HUES64 (cell line): ENCODE data around the gene TSPAN11. TPM values are rescaled to one million over a fixed set of nuclear protein-coding genes. Genes with fewer than 3 reads are reported as not detected.
"Not testable (repeated sequence)": the region's sequence is repeated elsewhere in the genome, so short reads cannot be mapped to it uniquely, and the experiment has no call there.

Experiments used
- H3K27ac ChIP-seq: 2 replicates; pipeline ENCODE4 v1.7.0; 2013; ENCODE audit warnings: low read depth, low read length, inconsistent platforms
- H3K27me3 ChIP-seq: 2 replicates; pipeline ENCODE4 v1.6.1; 2013; ENCODE audit warnings: mild to moderate bottlenecking, low read length; ENCODE audit not compliant: insufficient read depth
- H3K36me3 ChIP-seq: 2 replicates; pipeline ENCODE4 v1.6.1; 2013; ENCODE audit warnings: mild to moderate bottlenecking, low read length; ENCODE audit not compliant: insufficient read depth
- H3K4me1 ChIP-seq: 2 replicates; pipeline ENCODE4 v1.6.1; 2013; ENCODE audit warnings: mild to moderate bottlenecking, low read length, moderate library complexity; ENCODE audit not compliant: insufficient read depth
- H3K4me3 ChIP-seq: 2 replicates; pipeline ENCODE4 v1.5.1; 2013; ENCODE audit warnings: mild to moderate bottlenecking, low read length, moderate library complexity
- H3K9ac ChIP-seq: 2 replicates; pipeline ENCODE4 v1.6.1; 2013; ENCODE audit warnings: mild to moderate bottlenecking, low read depth, low read length
- H3K9me3 ChIP-seq: 2 replicates; pipeline ENCODE4 v1.6.1; 2013; ENCODE audit warnings: low read depth, low read length; ENCODE audit not compliant: insufficient read depth
- WGBS: fragments of 150-250, 120-280 bp; methylation state at CpG from one replicate; pipeline ENCODE4 v1.1.7; 2013; ENCODE audit warnings: missing lambda C conversion rate; 5-methylcytosine and 5-hydroxymethylcytosine counted together
- polyA plus RNA-seq, 2 experiments: library from polyadenylated mRNA; stranded (reverse); fragments of 50-300 nt; gene quantifications; one replicate each; pipeline ENCODE4 v1.2.3, GENCODE V29; 2013

Gene TSPAN11
- polyA plus RNA-seq (2013, experiment 1 of 2): 3.6 TPM
- 4.4 TPM for polyA plus RNA-seq (2013, experiment 2 of 2)

- 7% methylated on average over 78 of the region's 78 CpGs for WGBS
- no peak within 1 kb of the TSS for H3K27ac ChIP-seq
- H3K4me3 ChIP-seq: peak within 1 kb of the TSS; percentile 60
- H3K9me3 ChIP-seq: no peaks in the 10 kb centered on the region
- H3K36me3 ChIP-seq: no peaks in the 10 kb centered on the region
- H3K9ac ChIP-seq: peak within 1 kb of the TSS; percentile 79
- H3K27me3 ChIP-seq: peaks cover 46% of the 10 kb centered on the region
- peaks cover 8% of the 10 kb centered on the region; the same call in 1 of the 2 replicates for H3K4me1 ChIP-seq
Measured at GRCh38 chr12:30926243-30927221, at the start of gene TSPAN11. TSPAN11 (plus strand) TSS chr12:30926748; CDS start chr12:30953992, 27,244 bp downstream.

GRCh38 chr12:30877105-30877875 is 49.3 kb upstream of the TSPAN11 start:
- H3K9ac ChIP-seq: no peak overlapping the region
- H3K4me1 ChIP-seq: no peaks in the 10 kb centered on the region
- H3K36me3 ChIP-seq: no peaks in the 10 kb centered on the region
- no peaks in the 10 kb centered on the region for H3K9me3 ChIP-seq
- no peaks in the 10 kb centered on the region for H3K27me3 ChIP-seq
- no peak overlapping the region for H3K27ac ChIP-seq
- WGBS: 85% methylated on average over 7 of the region's 7 CpGs
- no peak overlapping the region for H3K4me3 ChIP-seq

- no peaks in the 10 kb centered on the region for H3K27me3 ChIP-seq
- H3K9me3 ChIP-seq: no peaks in the 10 kb centered on the region
- H3K27ac ChIP-seq: no peak overlapping the region
- WGBS: 70% methylated on average over 2 of the region's 2 CpGs
- H3K9ac ChIP-seq: no peak overlapping the region
- H3K4me3 ChIP-seq: no peak overlapping the region
- H3K36me3 ChIP-seq: no peaks in the 10 kb centered on the region
- H3K4me1 ChIP-seq: no peaks in the 10 kb centered on the region
Measured at GRCh38 chr12:30878024-30878423, 48.5 kb upstream of the TSPAN11 start.

- no peak overlapping the region for H3K9ac ChIP-seq
- 76% methylated on average over 6 of the region's 6 CpGs for WGBS
- no peaks in the 10 kb centered on the region for H3K4me1 ChIP-seq
- H3K36me3 ChIP-seq: no peaks in the 10 kb centered on the region
- H3K27me3 ChIP-seq: no peaks in the 10 kb centered on the region
- no peak overlapping the region for H3K4me3 ChIP-seq
- no peak overlapping the region for H3K27ac ChIP-seq
- no peaks in the 10 kb centered on the region for H3K9me3 ChIP-seq
Measured at GRCh38 chr12:30880061-30880460, 46.5 kb upstream of the TSPAN11 start.

- Histone ChIP-seq H3K9ac (no peak overlapping the region), H3K4me1 (no peaks in the 10 kb centered on the region), H3K4me3 (no peak overlapping the region), H3K27me3 (no peaks in the 10 kb centered on the region), H3K36me3 (no peaks in the 10 kb centered on the region), H3K27ac (no peak overlapping the region), H3K9me3 (no peaks in the 10 kb centered on the region)
- WGBS: 81% methylated on average over 3 of the region's 3 CpGs
Measured at GRCh38 chr12:30880813-30881212, 45.7 kb upstream of the TSPAN11 start.

GRCh38 chr12:30882706-30883105 is 43.8 kb upstream of the TSPAN11 start:
- H3K27ac ChIP-seq: no peak overlapping the region
- no peak overlapping the region for H3K9ac ChIP-seq
- no peaks in the 10 kb centered on the region for H3K4me1 ChIP-seq
- H3K27me3 ChIP-seq: no peaks in the 10 kb centered on the region
- H3K4me3 ChIP-seq: no peak overlapping the region
- 74% methylated on average over 3 of the region's 3 CpGs for WGBS
- peaks cover 8% of the 10 kb centered on the region; the same call in 1 of the 2 replicates for H3K9me3 ChIP-seq
- H3K36me3 ChIP-seq: no peaks in the 10 kb centered on the region

- H3K9ac ChIP-seq: no peak overlapping the region
- peaks cover 10% of the 10 kb centered on the region; the same call in 1 of the 2 replicates for H3K9me3 ChIP-seq
- no peak overlapping the region for H3K27ac ChIP-seq
- 87% methylated on average over 2 of the region's 2 CpGs for WGBS
- no peak overlapping the region for H3K4me3 ChIP-seq
- H3K4me1 ChIP-seq: no peaks in the 10 kb centered on the region
- no peaks in the 10 kb centered on the region for H3K36me3 ChIP-seq
- no peaks in the 10 kb centered on the region for H3K27me3 ChIP-seq
Measured at GRCh38 chr12:30884799-30885198, 41.7 kb upstream of the TSPAN11 start.

GRCh38 chr12:30885321-30885720 is 41.2 kb upstream of the TSPAN11 start:
- Histone ChIP-seq H3K4me3 (no peak overlapping the region), H3K27ac (no peak overlapping the region), H3K9me3 (peaks cover 10% of the 10 kb centered on the region; the same call in 1 of the 2 replicates), H3K27me3 (no peaks in the 10 kb centered on the region), H3K9ac (no peak overlapping the region), H3K36me3 (no peaks in the 10 kb centered on the region), H3K4me1 (no peaks in the 10 kb centered on the region)
- WGBS: 92% methylated on average over 2 of the region's 2 CpGs

- H3K9me3 ChIP-seq: peaks cover 10% of the 10 kb centered on the region; the same call in 1 of the 2 replicates
- no peak overlapping the region for H3K4me3 ChIP-seq
- H3K27me3 ChIP-seq: no peaks in the 10 kb centered on the region
- H3K4me1 ChIP-seq: no peaks in the 10 kb centered on the region
- H3K27ac ChIP-seq: no peak overlapping the region
- H3K9ac ChIP-seq: no peak overlapping the region
- no peaks in the 10 kb centered on the region for H3K36me3 ChIP-seq
Measured at GRCh38 chr12:30887226-30887625, 39.3 kb upstream of the TSPAN11 start.

- no peak overlapping the region for H3K4me3 ChIP-seq
- H3K4me1 ChIP-seq: no peaks in the 10 kb centered on the region
- H3K27me3 ChIP-seq: no peaks in the 10 kb centered on the region
- no peak overlapping the region for H3K9ac ChIP-seq
- no peaks in the 10 kb centered on the region for H3K36me3 ChIP-seq
- H3K27ac ChIP-seq: no peak overlapping the region
- H3K9me3 ChIP-seq: peaks cover 10% of the 10 kb centered on the region; the same call in 1 of the 2 replicates
Measured at GRCh38 chr12:30888241-30888640, 38.3 kb upstream of the TSPAN11 start.

- H3K4me1 ChIP-seq, H3K9me3 ChIP-seq: not testable (repeated sequence)
- 73% methylated on average over 9 of the region's 9 CpGs for WGBS
Measured at GRCh38 chr12:30894531-30894930, 32.0 kb upstream of the TSPAN11 start.

More at GRCh38 chr12:30894531-30894930, 32.0 kb upstream of the TSPAN11 start:
- not testable (repeated sequence) for H3K4me3 ChIP-seq, H3K27ac ChIP-seq, H3K36me3 ChIP-seq, H3K9ac ChIP-seq, H3K27me3 ChIP-seq
